Brain microvascular endothelial cell (primary cell): Measurements from ENCODE around the gene ELANE.

Experiments
- DNase-seq: peaks from one replicate; pipeline ENCODE4 v3.0.0-alpha.2; 2020
- H3K27ac ChIP-seq: fragments of 250-450 bp; sonication (Bioruptor Pico); 2 replicates; pipeline ENCODE4 v1.5.1; 2020; ENCODE audit warnings: mild to moderate bottlenecking, moderate library complexity
- H3K27me3 ChIP-seq: fragments of 250-450 bp; sonication (Bioruptor Pico); replicated peaks from 2 replicates; pipeline ENCODE4 v1.5.1; 2020; ENCODE audit warnings: mild to moderate bottlenecking
- H3K36me3 ChIP-seq: fragments of 250-450 bp; sonication (Bioruptor Pico); replicated peaks from 2 replicates; pipeline ENCODE4 v1.5.1; 2020; ENCODE audit warnings: mild to moderate bottlenecking
- H3K4me3 ChIP-seq: 2 replicates; pipeline ENCODE4 v1.5.1; 2011; ENCODE audit warnings: low read depth, mild to moderate bottlenecking, control low read depth, low read length, moderate library complexity
- CTCF ChIP-seq: IDR thresholded peaks from 2 replicates; pipeline ENCODE4 v1.5.1; 2011; ENCODE audit warnings: low read depth, mild to moderate bottlenecking, moderate library complexity, low read length, control low read depth, inconsistent platforms; ENCODE audit errors: missing control alignments
- in situ Hi-C: cut with HindIII; loops from 2 replicates; pipeline ENCODE4 v1.10.0; 2017; ENCODE audit warnings: low sequenced_read_pairs, low pct_ligation_motif_present

ELANE gene

GRCh38 chr19:810077-810855 is 41.8 kb upstream of the ELANE start:
- no peak for DNase-seq
- Histone ChIP-seq H3K27me3 (no peaks in the 10 kb centered on the region), H3K27ac (no peak overlapping the region), H3K36me3 (peaks cover 89% of the 10 kb centered on the region), H3K4me3 (no peak overlapping the region)
- no peak for TF ChIP-seq CTCF
- in situ Hi-C loops: no loop called here

- no peak for DNase-seq
- Histone ChIP-seq H3K27me3 (no peaks in the 10 kb centered on the region), H3K4me3 (no peak overlapping the region), H3K36me3 (peaks cover 81% of the 10 kb centered on the region), H3K27ac (no peak overlapping the region)
- in situ Hi-C loops: no loop called here
- TF ChIP-seq CTCF: no peak
These were observed 41.1 kb upstream of the ELANE start for GRCh38 chr19:810883-811489.

- no peak for TF ChIP-seq CTCF
- no peak for DNase-seq
- Histone ChIP-seq H3K36me3 (peaks cover 75% of the 10 kb centered on the region), H3K27ac (no peak overlapping the region), H3K4me3 (no peak overlapping the region), H3K27me3 (no peaks in the 10 kb centered on the region)
- in situ Hi-C loops: no loop called here
These were observed 40.5 kb upstream of the ELANE start for GRCh38 chr19:811506-812048.

GRCh38 chr19:812049-812746 is 39.9 kb upstream of the ELANE start:
- H3K27me3 ChIP-seq: no peaks in the 10 kb centered on the region
- no peak overlapping the region for H3K4me3 ChIP-seq
- in situ Hi-C loops: no loop called here
- TF ChIP-seq CTCF: no peak
- DNase-seq: no peak
- H3K36me3 ChIP-seq: peaks cover 69% of the 10 kb centered on the region
- no peak overlapping the region for H3K27ac ChIP-seq

- Histone ChIP-seq H3K27ac (no peak overlapping the region), H3K27me3 (no peaks in the 10 kb centered on the region), H3K4me3 (no peak overlapping the region), H3K36me3 (peaks cover 63% of the 10 kb centered on the region)
- DNase-seq: no peak
- in situ Hi-C loops: no loop called here
- TF ChIP-seq CTCF: no peak
These were observed 39.3 kb upstream of the ELANE start for GRCh38 chr19:812747-813218.
